ENCODE results near the gene OPRL1. TPM values are rescaled to one million over a fixed set of nuclear protein-coding genes. Genes with fewer than 3 reads are reported as not detected.
A peak's percentile ranks its signal among the peaks of the same experiment; 100 is the strongest.

OPRL1 gene
- total and polyA plus RNA-seq, 2 of the 8 experiments (the other 6 are each of a cell fraction or from before 2014, with no cell fraction given) = 0.63 to 0.98 TPM

GRCh38 chr20:64107736-64108457 is 28.0 kb downstream of the OPRL1 start:
- no peak overlapping the region for H4K8ac ChIP-seq (ENCODE audit: extremely low read depth, insufficient read depth, low read length)
- TF ChIP-seq CEBPB (IDR thresholded peaks at IDR 0.05; ENCODE audit: low read depth, low read length) (no peak), NANOG (IDR thresholded peaks at IDR 0.05; ENCODE audit: insufficient read depth, low read depth, low read length, poor library complexity, severe bottlenecking) (no peak), TCF12 (IDR thresholded peaks at IDR 0.05; ENCODE audit: low read depth, low read length) (no peak), MAFK (IDR thresholded peaks at IDR 0.05; ENCODE audit: low read depth, low read length) (no peak)
- H2AFZ ChIP-seq (ENCODE audit: low read length) = no peak overlapping the region
- no peak overlapping the region for H3K4me2 ChIP-seq (ENCODE audit: insufficient read depth in 1 of 2, low read depth in 2 of 2, low read length in 2 of 2)
- no peak overlapping the region for H2BK120ac ChIP-seq (replicated peaks; ENCODE audit: low read depth, low read length)
- no peak overlapping the region for H2BK20ac ChIP-seq (ENCODE audit: low read length)
- FAIRE-seq (no peak), DNase-seq (ENCODE audit: low read depth in 1 of 2, low spot score in 2 of 2) (peak in 1 of 2 experiments; percentile 40)
- peaks cover 0 to 6% (median 3%) of the 10 kb centered on the region in 4 experiments; a peak in 3 of 7 replicates for H3K4me1 ChIP-seq (replicated peaks in 1 of 4; ENCODE audit: control insufficient read depth in 3 of 4, insufficient read depth in 4 of 4, low read length in 3 of 4)
- 89% methylated on average over 18 of the region's 19 CpGs; no CpG with 5 or more reads in 1 of the 2 experiments for WGBS, 2 experiments (ENCODE audit: extremely low coverage in 1 of 2, insufficient coverage in 1 of 2, insufficient read length in 1 of 2, insufficient replicate concordance in 2 of 2, low coverage in 1 of 2, low lambda C conversion rate in 2 of 2, missing lambda C conversion rate in 1 of 2)
- H3K9me3 ChIP-seq (ENCODE audit: insufficient read depth in 2 of 2, low read depth in 1 of 2, low read length in 1 of 2) = no peaks in the 10 kb centered on the region
- ChIA-PET CTCF (ENCODE audit: partially characterized antibody) (interaction anchor here (0.6 to 6.4 kb wide), 4 partner anchors 9 to 24 kb away, joined by 3 to 59 read pairs (median 8); partner anchors contain the start of gene LKAAEAR1), POLR2A (ENCODE audit: partially characterized antibody) (interaction anchor here (0.7 kb wide), 1 partner anchor 9 kb away, joined by 3 read pairs; no protein-coding TSS in a partner anchor)
- H2AK5ac ChIP-seq (ENCODE audit: low read depth, low read length) = no peak overlapping the region
- H3K36me3 ChIP-seq (ENCODE audit: control insufficient read depth in 2 of 4, insufficient read depth in 4 of 4, low read length in 3 of 4) = no peaks in the 10 kb centered on the region
- no peak overlapping the region for H2BK5ac ChIP-seq (ENCODE audit: low read depth, low read length)
- no peak overlapping the region; the same call in 1 of the 2 replicates for H3K27ac ChIP-seq (ENCODE audit: low read depth, low read length)
- no peak overlapping the region for H3K18ac ChIP-seq (ENCODE audit: extremely low read depth, low read length)
- H3K79me2 ChIP-seq (ENCODE audit: control insufficient read depth in 1 of 2, insufficient read depth in 2 of 2, low read length in 2 of 2) = no peaks in the 10 kb centered on the region
- H4K20me1 ChIP-seq (replicated peaks in 1 of 2; ENCODE audit: control insufficient read depth in 1 of 2, insufficient read depth in 2 of 2, low read length in 2 of 2) = peaks cover 3 to 4% of the 10 kb centered on the region in 2 experiments
- H3K9ac ChIP-seq (replicated peaks in 1 of 4; ENCODE audit: extremely low read depth in 1 of 4, low read depth in 3 of 4, low read length in 3 of 4) = no peak overlapping the region
- H3K4me3 ChIP-seq (ENCODE audit: extremely low read depth in 1 of 4, insufficient read depth in 2 of 4, low read depth in 3 of 4, low read length in 4 of 4) = no peak overlapping the region
- H4K5ac ChIP-seq (ENCODE audit: insufficient read length, low read depth, low read length) = no peak overlapping the region
- H3K4ac ChIP-seq (replicated peaks; ENCODE audit: insufficient read length, low read depth, low read length) = no peak overlapping the region
- no peak overlapping the region for H3K56ac ChIP-seq (replicated peaks; ENCODE audit: insufficient read length, low read depth, low read length)
- H4K91ac ChIP-seq (replicated peaks; ENCODE audit: insufficient read length, low read length) = no peak overlapping the region
- H3K23ac ChIP-seq (ENCODE audit: insufficient read length) = no peak overlapping the region
- 0 out of 2 replicates have a peak, but pooled peaks cover under 1% of the 10 kb centered on the region for H3K23me2 ChIP-seq (ENCODE audit: low read depth, low read length)
- no peaks in the 10 kb centered on the region; the same call in 1 of the 2 replicates for H3K79me1 ChIP-seq (ENCODE audit: low read depth, low read length)
- H2BK12ac ChIP-seq (ENCODE audit: low read depth, low read length) = no peak overlapping the region
- peaks cover 0 to 7% (median 7%) of the 10 kb centered on the region in 4 experiments; a peak in 6 of 7 replicates for H3K27me3 ChIP-seq (replicated peaks in 1 of 4; ENCODE audit: control insufficient read depth in 3 of 4, extremely low read depth in 1 of 4, insufficient read depth in 3 of 4, low read length in 3 of 4)
- no peak overlapping the region for H3K14ac ChIP-seq (ENCODE audit: insufficient read length)
- H2BK15ac ChIP-seq (ENCODE audit: low read length) = no peak overlapping the region
